Amniotic epithelial cell (primary cell): ENCODE measurements around the gene GTF2IRD2.
"Not testable (repeated sequence)": the region's sequence is repeated elsewhere in the genome, so short reads cannot be mapped to it uniquely, and the experiment has no call there.

ENCODE experiments used
- DNase-seq: peaks from one replicate; pipeline ENCODE4 v3.0.0-alpha.2; 2010; ENCODE audit warnings: low read depth

Gene GTF2IRD2

GRCh38 chr7:74850833-74851721, at the start of gene GTF2IRD2:
TSS of gene GTF2IRD2 (minus strand) at chr7:74851605. CDS start at chr7:74836378, 15,227 bp downstream.
- DNase-seq, result not testable (repeated sequence)

- peak; percentile 69 for DNase-seq
Observed at GRCh38 chr7:74890158-74891123, 39.0 kb upstream of the GTF2IRD2 start.

GRCh38 chr7:74889518-74890129, 38.2 kb upstream of the GTF2IRD2 start:
- not testable (repeated sequence) for DNase-seq

- not testable (repeated sequence) for DNase-seq
Observed at GRCh38 chr7:74885295-74885694, 33.9 kb upstream of the GTF2IRD2 start.

GRCh38 chr7:74882110-74882509, 30.7 kb upstream of the GTF2IRD2 start:
- not testable (repeated sequence) for DNase-seq

- DNase-seq, result not testable (repeated sequence)
Observed at GRCh38 chr7:74874748-74875512, 23.5 kb upstream of the GTF2IRD2 start.

- DNase-seq, result not testable (repeated sequence)
Observed at GRCh38 chr7:74874104-74874747, 22.8 kb upstream of the GTF2IRD2 start.

- DNase-seq, result not testable (repeated sequence)
Observed at GRCh38 chr7:74872542-74872941, 21.1 kb upstream of the GTF2IRD2 start.

GRCh38 chr7:74865777-74866176, 14.4 kb upstream of the GTF2IRD2 start:
- not testable (repeated sequence) for DNase-seq

GRCh38 chr7:74849853-74850252, 1.6 kb downstream of the GTF2IRD2 start:
- DNase-seq, result not testable (repeated sequence)

- not testable (repeated sequence) for DNase-seq
Observed at GRCh38 chr7:74830411-74830810, 21.0 kb downstream of the GTF2IRD2 start.

- not testable (repeated sequence) for DNase-seq
Observed at GRCh38 chr7:74829959-74830358, 21.4 kb downstream of the GTF2IRD2 start.

- DNase-seq, result not testable (repeated sequence)
Observed at GRCh38 chr7:74821259-74821658, 30.1 kb downstream of the GTF2IRD2 start.

- not testable (repeated sequence) for DNase-seq
Observed at GRCh38 chr7:74820146-74820805, 31.1 kb downstream of the GTF2IRD2 start.

- not testable (repeated sequence) for DNase-seq
Observed at GRCh38 chr7:74815882-74816281, 35.5 kb downstream of the GTF2IRD2 start.

GRCh38 chr7:74798644-74799043, 52.8 kb downstream of the GTF2IRD2 start:
- DNase-seq, result not testable (repeated sequence)

GRCh38 chr7:74797848-74798622, 53.4 kb downstream of the GTF2IRD2 start:
- DNase-seq, result not testable (repeated sequence)

GRCh38 chr7:74789200-74789736, 62.1 kb downstream of the GTF2IRD2 start:
- DNase-seq, result not testable (repeated sequence)
